H1 (cell line): ENCODE data around the gene PLA2G4D. TPM values are rescaled to one million over a fixed set of nuclear protein-coding genes. Genes with fewer than 3 reads are reported as not detected.

Experiments
- CTCF ChIA-PET: fragments of 300-600 bp; sonication (Branson Sonifier 250); formaldehyde crosslinking; loops from one replicate; lab custom pipeline; 2021; ENCODE audit not compliant: partially characterized antibody; lab: Charles Lee
- POLR2A ChIA-PET: fragments of 300-600 bp; sonication (Branson Sonifier 250); formaldehyde crosslinking; loops from one replicate; lab custom pipeline; 2021; ENCODE audit warnings: inconsistent platforms; ENCODE audit not compliant: partially characterized antibody; lab: Charles Lee
- DNase-seq, 2 experiments: peaks; one replicate each; pipeline versions ENCODE4 v3.0.0 to v3.0.0-alpha.2; 2010 to 2022; ENCODE audit warnings: low spot score in 2 of 2, low read depth in 1 of 2, mixed read lengths in 1 of 2
- FAIRE-seq: peaks from 2 replicates; lab custom pipeline; 2011; peaks lifted over from hg19 to GRCh38; lab: Jason Lieb, UNC
- H2AFZ ChIP-seq: 2 replicates; pipeline ENCODE4 v1.8.1; 2012; ENCODE audit warnings: low read length, inconsistent platforms
- H2AK5ac ChIP-seq: 2 replicates; pipeline ENCODE4 v1.6.1; 2013; ENCODE audit warnings: low read depth, low read length
- H2BK120ac ChIP-seq: replicated peaks from 2 replicates; pipeline ENCODE3; 2013; ENCODE audit warnings: low read depth, low read length, inconsistent platforms
- H2BK12ac ChIP-seq: 2 replicates; pipeline ENCODE4 v1.6.1; 2013; ENCODE audit warnings: low read depth, low read length
- H2BK15ac ChIP-seq: 2 replicates; pipeline ENCODE4 v1.6.1; 2013; ENCODE audit warnings: low read length
- H2BK20ac ChIP-seq: 2 replicates; pipeline ENCODE4 v1.6.1; 2013; ENCODE audit warnings: low read length
- H2BK5ac ChIP-seq: 2 replicates; pipeline ENCODE4 v1.6.1; 2013; ENCODE audit warnings: low read depth, low read length
- H3K14ac ChIP-seq: 2 replicates; pipeline ENCODE4 v1.6.1; 2013; ENCODE audit warnings: inconsistent platforms; ENCODE audit not compliant: insufficient read length
- H3K18ac ChIP-seq: 2 replicates; pipeline ENCODE4 v1.6.1; 2013; ENCODE audit warnings: low read length; ENCODE audit errors: extremely low read depth
- H3K23ac ChIP-seq: 2 replicates; pipeline ENCODE4 v1.6.1; 2013; ENCODE audit warnings: inconsistent platforms; ENCODE audit not compliant: insufficient read length
- H3K23me2 ChIP-seq: 2 replicates; pipeline ENCODE4 v1.6.1; 2013; ENCODE audit warnings: low read depth, low read length
- H3K27ac ChIP-seq: 2 replicates; pipeline ENCODE4 v1.6.1; 2011; ENCODE audit warnings: low read depth, low read length, inconsistent platforms
- H3K27me3 ChIP-seq, 4 experiments: replicated peaks in 1 of 4; 1 replicate in 1 of 4; 2 replicates in 3 of 4; pipeline versions ENCODE4 v1.6.1 to v1.8.1; 2011 to 2013; ENCODE audit warnings: low read length in 3 of 4, mild to moderate bottlenecking in 3 of 4, inconsistent platforms in 2 of 4, mixed read lengths in 2 of 4, moderate library complexity in 1 of 4; ENCODE audit not compliant: control insufficient read depth in 3 of 4, insufficient read depth in 3 of 4; ENCODE audit errors: extremely low read depth in 1 of 4
- H3K36me3 ChIP-seq, 4 experiments: 2 replicates each; pipeline versions ENCODE4 v1.6.1 to v1.8.1; 2011 to 2013; ENCODE audit warnings: mild to moderate bottlenecking in 4 of 4, low read length in 3 of 4, moderate library complexity in 2 of 4, control low read depth in 1 of 4, inconsistent platforms in 1 of 4; ENCODE audit not compliant: insufficient read depth in 4 of 4, control insufficient read depth in 2 of 4
- H3K4ac ChIP-seq: replicated peaks from 2 replicates; pipeline ENCODE3; 2013; ENCODE audit warnings: low read length, low read depth, mixed read lengths, inconsistent platforms; ENCODE audit not compliant: insufficient read length
- H3K4me1 ChIP-seq, 4 experiments: replicated peaks in 1 of 4; 1 replicate in 1 of 4; 2 replicates in 3 of 4; pipeline versions ENCODE4 v1.6.1 to v1.8.1; 2011 to 2013; ENCODE audit warnings: low read length in 3 of 4, inconsistent platforms in 2 of 4, mixed read lengths in 1 of 4; ENCODE audit not compliant: insufficient read depth in 4 of 4, control insufficient read depth in 3 of 4
- H3K4me2 ChIP-seq, 2 experiments: 2 replicates each; pipeline versions ENCODE4 v1.6.1 to v1.8.1; 2011 to 2013; ENCODE audit warnings: low read depth in 2 of 2, low read length in 2 of 2, control low read depth in 1 of 2, inconsistent platforms in 1 of 2, mild to moderate bottlenecking in 1 of 2; ENCODE audit not compliant: insufficient read depth in 1 of 2
- H3K4me3 ChIP-seq, 4 experiments: fragments of 200-600, 300-600 bp in 1 of 4; sonication (generic), shearing (Covaris generic), sonication (Bioruptor Twin) in 1 of 4; 2 replicates each; pipeline versions ENCODE4 v1.5.1 to v1.8.1; 2011 to 2016; ENCODE audit warnings: low read length in 4 of 4, low read depth in 3 of 4, control low read depth in 2 of 4, inconsistent platforms in 2 of 4, mild to moderate bottlenecking in 2 of 4, mixed read lengths in 1 of 4, moderate library complexity in 1 of 4; ENCODE audit not compliant: insufficient read depth in 2 of 4; ENCODE audit errors: extremely low read depth in 1 of 4
- H3K56ac ChIP-seq: replicated peaks from 2 replicates; pipeline ENCODE3; 2013; ENCODE audit warnings: low read depth, mild to moderate bottlenecking, mixed read lengths, low read length, inconsistent platforms; ENCODE audit not compliant: insufficient read length
- H3K79me1 ChIP-seq: 2 replicates; pipeline ENCODE4 v1.6.1; 2013; ENCODE audit warnings: low read depth, low read length, control low read depth
- H3K79me2 ChIP-seq, 2 experiments: 2 replicates each; pipeline versions ENCODE4 v1.6.1 to v1.8.1; 2012 to 2013; ENCODE audit warnings: low read length in 2 of 2, mild to moderate bottlenecking in 2 of 2, inconsistent platforms in 1 of 2; ENCODE audit not compliant: insufficient read depth in 2 of 2, control insufficient read depth in 1 of 2
- H3K9ac ChIP-seq, 4 experiments: replicated peaks in 1 of 4; 1 replicate in 1 of 4; 2 replicates in 3 of 4; pipeline versions ENCODE4 v1.6.1 to v1.8.1; 2011 to 2013; ENCODE audit warnings: low read depth in 3 of 4, low read length in 3 of 4, control low read depth in 2 of 4, mild to moderate bottlenecking in 2 of 4, moderate library complexity in 2 of 4, inconsistent platforms in 1 of 4; ENCODE audit errors: extremely low read depth in 1 of 4
- H3K9me3 ChIP-seq, 2 experiments: 2 replicates each; pipeline versions ENCODE4 v1.6.1 to v1.8.1; 2012 to 2013; ENCODE audit warnings: mild to moderate bottlenecking in 2 of 2, moderate library complexity in 2 of 2, control low read depth in 1 of 2, inconsistent platforms in 1 of 2, low read depth in 1 of 2, low read length in 1 of 2, mixed read lengths in 1 of 2; ENCODE audit not compliant: insufficient read depth in 2 of 2
- H4K20me1 ChIP-seq, 2 experiments: replicated peaks in 1 of 2; 2 replicates each; pipeline versions ENCODE3 to v1.8.1; 2011 to 2013; ENCODE audit warnings: inconsistent platforms in 2 of 2, low read length in 2 of 2, mild to moderate bottlenecking in 1 of 2; ENCODE audit not compliant: insufficient read depth in 2 of 2, control insufficient read depth in 1 of 2
- H4K5ac ChIP-seq: 2 replicates; pipeline ENCODE4 v1.6.1; 2013; ENCODE audit warnings: low read length, low read depth, mixed read lengths, inconsistent platforms; ENCODE audit not compliant: insufficient read length
- H4K8ac ChIP-seq: 2 replicates; pipeline ENCODE4 v1.8.0; 2013; ENCODE audit warnings: mild to moderate bottlenecking, moderate library complexity, low read length, inconsistent platforms; ENCODE audit not compliant: insufficient read depth; ENCODE audit errors: extremely low read depth
- H4K91ac ChIP-seq: replicated peaks from 2 replicates; pipeline ENCODE3; 2013; ENCODE audit warnings: low read length, mixed read lengths, inconsistent platforms; ENCODE audit not compliant: insufficient read length
- E2F6 ChIP-seq: IDR thresholded peaks from 2 replicates; pipeline ENCODE4 v1.6.1; 2012; ENCODE audit warnings: inconsistent platforms
- EGR1 ChIP-seq: IDR thresholded peaks from 2 replicates; pipeline ENCODE4 v1.6.1; 2011; ENCODE audit warnings: low read depth, low read length, borderline replicate concordance
- KDM4A ChIP-seq: IDR thresholded peaks from one replicate; pipeline ENCODE4 v1.7.1; 2012; ENCODE audit warnings: low read depth, mild to moderate bottlenecking, moderate library complexity, low read length, inconsistent platforms; ENCODE audit not compliant: severe bottlenecking
- SP4 ChIP-seq: IDR thresholded peaks from 2 replicates; pipeline ENCODE4 v1.6.1; 2012; ENCODE audit warnings: low read length, inconsistent platforms
- TAF1 ChIP-seq: IDR thresholded peaks from 2 replicates; pipeline ENCODE4 v1.6.1; 2011; ENCODE audit warnings: mild to moderate bottlenecking, low read depth, low read length
- WGBS, 2 experiments: shearing (Covaris generic) in 1 of 2; methylation state at CpG; one replicate each; pipeline versions ENCODE4 v1.1.6 to v1.1.7; 2013 to 2015; ENCODE audit warnings: low lambda C conversion rate in 2 of 2, mixed read lengths in 2 of 2, inconsistent platforms in 1 of 2, low coverage in 1 of 2, missing lambda C conversion rate in 1 of 2; ENCODE audit not compliant: insufficient replicate concordance in 2 of 2, insufficient coverage in 1 of 2, insufficient read length in 1 of 2; ENCODE audit errors: extremely low coverage in 1 of 2, missing lambda C conversion rate in 1 of 2; 5-methylcytosine and 5-hydroxymethylcytosine counted together
- polyA plus RNA-seq, 7 experiments: library from polyadenylated mRNA; depleted of rRNA in 3 of 7; stranded (reverse) in 5 of 7; unstranded in 2 of 7; fragments of >200 nt in 5 of 7; fragments of 200-250 nt in 2 of 7; gene quantifications; 1 replicate in 5 of 7; 2 replicates in 1 of 7; 4 replicates in 1 of 7; pipeline versions ENCODE4 v1.2.1 to v1.2.3, GENCODE V29; 2011 to 2013; ENCODE audit warnings: missing spikeins in 2 of 7, mixed read lengths in 2 of 7
- total RNA-seq: library from RNA; stranded (reverse); fragmentation: NEBNext Ultra II Directional; extraction: Animal tissue kit (Norgen Biotek cat#: 25700); gene quantifications from 2 replicates; pipeline ENCODE4 v1.2.1, GENCODE V29; 2021

The PLA2G4D gene
- total and polyA plus RNA-seq, 2 of the 8 experiments (the other 6 are each of a cell fraction or from before 2014, with no cell fraction given) = 0.07 to 0.18 TPM

DNA sequence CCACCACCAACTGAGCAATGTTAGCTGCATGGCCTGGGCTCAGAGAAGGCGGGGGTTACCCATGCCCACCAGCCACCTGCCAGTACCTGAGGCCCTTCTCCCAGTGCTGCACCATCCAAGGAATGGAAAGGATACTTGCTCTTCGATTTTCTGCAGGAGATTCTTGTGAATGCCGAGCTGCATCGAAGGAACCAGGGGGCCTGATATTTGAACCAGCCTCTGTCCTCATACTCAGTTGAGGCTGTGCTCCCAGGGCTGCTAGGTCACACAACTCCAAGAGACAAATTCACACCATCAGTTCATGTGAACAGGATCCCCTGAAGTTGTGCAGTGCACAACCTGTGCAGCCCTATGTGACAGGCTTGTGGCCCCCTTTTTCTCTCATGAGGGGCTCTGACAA lies 44.0 kb upstream of the PLA2G4D start:
- H4K20me1 ChIP-seq = no peaks in the 10 kb centered on the region

More for the DNA sequence above, 44.0 kb upstream of the PLA2G4D start:
- peaks cover 4 to 8% of the 10 kb centered on the region in 2 experiments; a peak in 1 of 4 replicates for H3K9me3 ChIP-seq
- H4K5ac ChIP-seq = no peak overlapping the region
- H2BK15ac ChIP-seq = no peak overlapping the region
- no peak overlapping the region for H3K14ac ChIP-seq
- WGBS, 2 experiments = 90% methylated on average over 4 of the region's 4 CpGs; no CpG with 5 or more reads in 1 of the 2 experiments
- no peak overlapping the region for H2AK5ac ChIP-seq
- ChIA-PET CTCF (interaction anchor here (0.5 to 22.6 kb wide), 35 partner anchors 8 to 946 kb away, joined by 3 to 416 read pairs (median 7); partner anchors contain the start of genes PLA2G4D and PLA2G4F), POLR2A (interaction anchor here (1.6 kb wide), 1 partner anchor 19 kb away, joined by 4 read pairs; no protein-coding TSS in a partner anchor)
- H4K91ac ChIP-seq = no peak overlapping the region
- 0 out of 2 replicates have a peak overlapping the region, but pooled peaks have one; percentile 7 for H2BK20ac ChIP-seq
- H3K4me1 ChIP-seq = no peaks in the 10 kb centered on the region
- DNase-seq (no peak), FAIRE-seq (no peak)
- no peak overlapping the region for H2AFZ ChIP-seq
- no peaks in the 10 kb centered on the region for H3K27me3 ChIP-seq
- no peaks in the 10 kb centered on the region for H3K79me1 ChIP-seq
- H3K9ac ChIP-seq = no peak overlapping the region
- no peaks in the 10 kb centered on the region for H3K23me2 ChIP-seq
- H3K23ac ChIP-seq = no peak overlapping the region
- H2BK120ac ChIP-seq = no peak overlapping the region
- no peak overlapping the region for H2BK12ac ChIP-seq
- H3K4me3 ChIP-seq = no peak overlapping the region
- H4K8ac ChIP-seq = no peak overlapping the region
- TF ChIP-seq KDM4A (no peak), TAF1 (no peak), E2F6 (no peak), SP4 (no peak), EGR1 (no peak)
- H3K36me3 ChIP-seq = no peaks in the 10 kb centered on the region
- H3K4ac ChIP-seq = no peak overlapping the region
- H3K4me2 ChIP-seq = no peak overlapping the region
- H3K56ac ChIP-seq = no peak overlapping the region
- H2BK5ac ChIP-seq = no peak overlapping the region
- H3K18ac ChIP-seq = no peak overlapping the region
- no peaks in the 10 kb centered on the region for H3K79me2 ChIP-seq
- H3K27ac ChIP-seq = no peak overlapping the region
